Measurements from ENCODE around the gene TRAF3. TPM values are rescaled to one million over a fixed set of nuclear protein-coding genes. Genes with fewer than 3 reads are reported as not detected.
A peak's percentile ranks its signal among the peaks of the same experiment; 100 is the strongest.

Gene TRAF3
- polyA plus RNA-seq, 1 of the 3 experiments (the other 2 are of a cell fraction) = 17.9 TPM

GRCh38 chr14:102796661-102797190 is 19.5 kb downstream of the TRAF3 start:
- no peak for DNase-seq
- Histone ChIP-seq H3F3A (replicated peaks; ENCODE audit: insufficient read depth) (no peaks in the 10 kb centered on the region), H3K4me3 (ENCODE audit: low read depth in 2 of 2, low read length in 1 of 2) (no peak overlapping the region), H3K79me2 (ENCODE audit: insufficient read depth) (peaks cover 86% of the 10 kb centered on the region), H2AFZ (ENCODE audit: low read depth) (no peak overlapping the region), H3K4me2 (no peak overlapping the region), H3K9me3 (no peaks in the 10 kb centered on the region), H3K4me1 (ENCODE audit: control insufficient read depth in 1 of 2, insufficient read depth in 2 of 2, low read depth in 1 of 2, low read length in 1 of 2) (peaks cover 3 to 9% of the 10 kb centered on the region in 2 experiments; a peak in 2 of 4 replicates), H3K36me3 (replicated peaks in 1 of 2; ENCODE audit: control insufficient read depth in 1 of 2, insufficient read depth in 2 of 2, low read length in 1 of 2) (peaks cover 0 to 5% of the 10 kb centered on the region in 2 experiments), H3K9me2 (no peaks in the 10 kb centered on the region), H3K27me3 (ENCODE audit: insufficient read depth) (no peaks in the 10 kb centered on the region), H3K27ac (ENCODE audit: low read depth in 2 of 2, low read length in 1 of 2) (no peak overlapping the region), H4K20me1 (ENCODE audit: insufficient read depth) (peaks cover 42% of the 10 kb centered on the region), H3K9ac (no peak overlapping the region)
- CTCF ChIA-PET = no interaction called here
- TF ChIP-seq POLR2AphosphoS5 (IDR thresholded peaks at IDR 0.05; ENCODE audit: low read depth, low read length) (no peak), EP300 (IDR thresholded peaks at IDR 0.05; ENCODE audit: borderline replicate concordance in 1 of 2, low read depth in 1 of 2, low read length in 1 of 2) (no peak), GATA2 (CRISPR knock-in tag; IDR thresholded peaks at IDR 0.05) (no peak), YY1 (IDR thresholded peaks at IDR 0.05; ENCODE audit: low read depth) (no peak), CHD2 (IDR thresholded peaks at IDR 0.05; ENCODE audit: low read length, partially characterized antibody) (no peak), MEF2A (IDR thresholded peaks at IDR 0.05; ENCODE audit: borderline replicate concordance, low read depth) (no peak)
- POLR2A ChIA-PET = no interaction called here
- 83% methylated on average over 8 of the region's 8 CpGs for WGBS (ENCODE audit: low lambda C conversion rate)

GRCh38 chr14:102798926-102799325 is 21.7 kb downstream of the TRAF3 start:
- CTCF ChIA-PET = interaction anchor here (0.7 kb wide), 1 partner anchor 9 kb away, joined by 3 read pairs; no protein-coding TSS in a partner anchor
- no peak for DNase-seq
- Histone ChIP-seq H3K9me2 (no peaks in the 10 kb centered on the region), H3K27ac (ENCODE audit: low read depth in 2 of 2, low read length in 1 of 2) (peak overlapping the region in 1 of 2 experiments; percentile 55; a peak in 1 of 4 replicates), H3K36me3 (replicated peaks in 1 of 2; ENCODE audit: control insufficient read depth in 1 of 2, insufficient read depth in 2 of 2, low read length in 1 of 2) (no peaks in the 10 kb centered on the region), H3F3A (replicated peaks; ENCODE audit: insufficient read depth) (no peaks in the 10 kb centered on the region), H3K9me3 (no peaks in the 10 kb centered on the region), H3K4me1 (ENCODE audit: control insufficient read depth in 1 of 2, insufficient read depth in 2 of 2, low read depth in 1 of 2, low read length in 1 of 2) (peaks cover 3 to 9% of the 10 kb centered on the region in 2 experiments; a peak in 2 of 4 replicates), H2AFZ (ENCODE audit: low read depth) (no peak overlapping the region), H3K9ac (no peak overlapping the region), H3K27me3 (ENCODE audit: insufficient read depth) (no peaks in the 10 kb centered on the region), H3K4me2 (no peak overlapping the region), H4K20me1 (ENCODE audit: insufficient read depth) (peaks cover 54% of the 10 kb centered on the region), H3K4me3 (ENCODE audit: low read depth in 2 of 2, low read length in 1 of 2) (no peak overlapping the region), H3K79me2 (ENCODE audit: insufficient read depth) (peaks cover 84% of the 10 kb centered on the region)
- 100% methylated on average over 2 of the region's 2 CpGs for WGBS (ENCODE audit: low lambda C conversion rate)
- POLR2A ChIA-PET = no interaction called here
- TF ChIP-seq FOXM1 (IDR thresholded peaks at IDR 0.05; ENCODE audit: low read depth) (no peak), ZBTB33 (IDR thresholded peaks at IDR 0.05; ENCODE audit: borderline replicate concordance, low read depth) (no peak), FOXJ3 (CRISPR knock-in tag; IDR thresholded peaks at IDR 0.05) (no peak), YY1 (IDR thresholded peaks at IDR 0.05; ENCODE audit: low read depth) (no peak), POLR2AphosphoS5 (IDR thresholded peaks at IDR 0.05; ENCODE audit: low read depth, low read length) (no peak), FOSL2 (IDR thresholded peaks at IDR 0.05; ENCODE audit: borderline replicate concordance, low read depth) (no peak), RCOR1 (IDR thresholded peaks at IDR 0.05; ENCODE audit: low read length) (no peak), SMC3 (IDR thresholded peaks at IDR 0.05; ENCODE audit: low read depth, low read length) (no peak), SIN3A (IDR thresholded peaks at IDR 0.05; ENCODE audit: borderline replicate concordance, low read depth, low read length) (no peak), TEAD4 (IDR thresholded peaks at IDR 0.05; ENCODE audit: borderline replicate concordance, insufficient read depth) (no peak)

Measured in SK-N-SH (cell line).